Effector memory CD4-positive, alpha-beta T cell (primary cell): Measurements from ENCODE around the gene C1orf232.

Experiments
- DNase-seq, 3 donors: peaks; one replicate each; pipeline ENCODE4 v3.0.0-alpha.2; 2020
- H3K27ac ChIP-seq: 2 replicates; pipeline ENCODE4 v1.7.0; 2013; ENCODE audit warnings: mild to moderate bottlenecking, low read length, moderate library complexity; ENCODE audit not compliant: insufficient read depth, poor library complexity, severe bottlenecking
- H3K27me3 ChIP-seq: replicated peaks from 2 replicates; pipeline ENCODE4 v1.7.0; 2013; ENCODE audit warnings: mild to moderate bottlenecking, low read length; ENCODE audit not compliant: insufficient read depth, control insufficient read depth, poor library complexity, severe bottlenecking
- H3K36me3 ChIP-seq: 2 replicates; pipeline ENCODE4 v1.7.0; 2013; ENCODE audit warnings: mild to moderate bottlenecking, low read length, moderate library complexity; ENCODE audit not compliant: control insufficient read depth, insufficient read depth
- H3K4me1 ChIP-seq: 2 replicates; pipeline ENCODE4 v1.7.0; 2013; ENCODE audit warnings: low read length, mild to moderate bottlenecking; ENCODE audit not compliant: control insufficient read depth, insufficient read depth, poor library complexity, severe bottlenecking
- H3K4me3 ChIP-seq: 2 replicates; pipeline ENCODE4 v1.7.0; 2013; ENCODE audit warnings: low read length, low read depth, mild to moderate bottlenecking; ENCODE audit not compliant: insufficient read depth, poor library complexity, severe bottlenecking
- H3K9me3 ChIP-seq: 2 replicates; pipeline ENCODE4 v1.7.0; 2013; ENCODE audit warnings: mild to moderate bottlenecking, low read length, moderate library complexity; ENCODE audit not compliant: control insufficient read depth

The C1orf232 gene

GRCh38 chr1:26125382-26125781 is 43.4 kb downstream of the C1orf232 start:
- Histone ChIP-seq H3K27me3 (no peaks in the 10 kb centered on the region), H3K9me3 (no peaks in the 10 kb centered on the region), H3K27ac (peak overlapping the region; percentile 56), H3K36me3 (no peaks in the 10 kb centered on the region), H3K4me3 (no peak overlapping the region), H3K4me1 (peaks cover 18% of the 10 kb centered on the region)
- DNase-seq: no peak

DNA sequence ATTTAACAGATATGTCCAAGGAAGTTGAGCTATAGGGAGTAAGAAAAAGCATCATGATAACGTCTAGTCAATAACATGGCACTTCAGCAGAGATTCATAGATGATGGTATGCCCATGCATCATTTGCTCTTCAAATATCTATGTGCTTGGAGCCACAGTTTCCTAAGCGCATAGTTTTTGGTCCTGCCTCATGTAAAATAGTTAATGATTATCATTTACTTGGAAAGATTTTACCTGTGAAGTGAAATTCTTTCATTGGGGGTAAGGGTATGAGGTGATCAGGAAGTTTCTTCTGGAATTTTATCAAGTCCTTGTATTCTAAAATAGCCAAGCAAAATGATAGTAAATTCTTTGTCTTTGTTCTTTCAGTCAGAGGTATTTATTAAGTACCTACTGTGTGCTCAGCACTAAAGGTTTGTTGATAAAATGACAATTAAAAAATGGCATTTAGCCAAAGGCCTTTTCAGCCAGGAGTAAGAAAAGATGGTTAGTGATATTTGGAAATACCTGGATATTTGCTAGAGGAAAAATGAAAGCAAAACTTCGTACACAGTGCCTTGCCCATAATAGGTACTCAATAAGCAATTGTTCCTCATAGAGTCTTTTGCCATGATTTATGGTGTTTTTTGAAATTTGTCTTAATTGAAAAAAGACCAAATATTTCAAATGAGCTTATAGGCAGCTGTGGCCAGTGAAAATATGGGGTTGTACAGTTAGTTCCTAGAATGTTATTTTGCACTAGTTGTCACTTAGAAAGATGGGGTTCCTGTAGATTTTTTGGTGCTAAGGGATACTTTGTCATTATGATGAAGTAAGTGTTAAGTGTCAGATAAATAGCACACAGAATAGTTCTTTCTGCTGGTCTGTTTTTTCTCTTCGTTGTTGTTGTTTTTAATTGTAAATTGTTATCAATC is 44.1 kb downstream of the C1orf232 start:
- peaks cover 7% of the 10 kb centered on the region for H3K36me3 ChIP-seq
- no peak overlapping the region for H3K27ac ChIP-seq
- no peak for DNase-seq
- no peaks in the 10 kb centered on the region for H3K27me3 ChIP-seq
- H3K4me1 ChIP-seq: peaks cover 18% of the 10 kb centered on the region
- no peak overlapping the region for H3K4me3 ChIP-seq
- H3K9me3 ChIP-seq: no peaks in the 10 kb centered on the region

GRCh38 chr1:26122988-26123973 is 45.5 kb downstream of the C1orf232 start:
- DNase-seq: no peak
- Histone ChIP-seq H3K4me1 (peaks cover 18% of the 10 kb centered on the region), H3K9me3 (no peaks in the 10 kb centered on the region), H3K4me3 (no peak overlapping the region), H3K36me3 (peaks cover 18% of the 10 kb centered on the region), H3K27me3 (no peaks in the 10 kb centered on the region), H3K27ac (peak overlapping the region; percentile 5)

- DNase-seq: no peak
- H3K9me3 ChIP-seq: no peaks in the 10 kb centered on the region
- no peak overlapping the region for H3K4me3 ChIP-seq
- H3K4me1 ChIP-seq: peaks cover 9% of the 10 kb centered on the region
- no peaks in the 10 kb centered on the region for H3K27me3 ChIP-seq
- H3K27ac ChIP-seq: no peak overlapping the region
- H3K36me3 ChIP-seq: peaks cover 18% of the 10 kb centered on the region
These were observed 46.6 kb downstream of the C1orf232 start for GRCh38 chr1:26121854-26122773.

DNA sequence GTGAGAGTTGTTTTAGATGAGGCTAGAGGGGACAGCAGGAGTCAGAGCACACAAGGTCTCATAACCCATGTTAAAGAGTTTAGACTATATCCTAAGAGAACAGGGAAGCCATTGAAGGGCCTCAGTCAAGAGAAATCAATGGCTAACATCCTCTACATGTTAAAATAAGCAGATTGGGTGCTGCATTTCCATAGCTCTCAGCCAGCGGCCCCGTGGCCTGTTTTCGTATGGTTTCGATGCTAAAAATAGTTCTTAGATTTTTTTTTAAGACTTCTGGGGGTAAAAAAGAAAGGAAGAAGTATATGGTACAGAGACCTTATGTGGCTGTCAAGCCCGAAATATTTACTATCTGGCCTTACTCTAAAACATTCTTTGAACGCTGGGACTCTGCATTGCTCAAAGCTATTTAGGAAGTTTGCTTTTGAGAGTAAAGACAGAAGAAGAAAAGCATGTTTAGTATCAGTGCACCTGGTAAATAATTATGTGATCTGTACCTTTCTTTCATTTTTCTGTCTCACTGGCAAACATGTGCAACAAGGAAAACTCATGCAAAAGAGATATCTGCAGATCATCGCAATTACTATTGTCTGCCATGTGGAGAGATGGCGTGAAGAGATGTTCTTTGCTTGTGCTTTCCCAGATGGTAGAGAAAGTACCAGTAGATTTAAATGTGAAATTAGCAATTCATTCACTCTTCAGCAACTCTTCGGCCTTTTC is 48.7 kb downstream of the C1orf232 start:
- no peaks in the 10 kb centered on the region for H3K27me3 ChIP-seq
- no peak overlapping the region for H3K4me3 ChIP-seq
- H3K4me1 ChIP-seq: peaks cover 3% of the 10 kb centered on the region
- no peaks in the 10 kb centered on the region for H3K9me3 ChIP-seq
- no peak for DNase-seq
- peaks cover 29% of the 10 kb centered on the region for H3K36me3 ChIP-seq
- no peak overlapping the region for H3K27ac ChIP-seq

- no peaks in the 10 kb centered on the region for H3K9me3 ChIP-seq
- H3K27me3 ChIP-seq: no peaks in the 10 kb centered on the region
- peaks cover 27% of the 10 kb centered on the region for H3K36me3 ChIP-seq
- no peak for DNase-seq
- no peak overlapping the region for H3K27ac ChIP-seq
- peaks cover 11% of the 10 kb centered on the region for H3K4me1 ChIP-seq
- H3K4me3 ChIP-seq: no peak overlapping the region
These were observed 54.4 kb downstream of the C1orf232 start for GRCh38 chr1:26114165-26114927.
